HepG2 (cell line): ENCODE results near the gene SKIC2. TPM values are rescaled to one million over a fixed set of nuclear protein-coding genes. Genes with fewer than 3 reads are reported as not detected.

Source experiments
- CEBPB ChIP-seq: IDR thresholded peaks from 2 replicates; pipeline ENCODE4 v1.6.1; 2011; ENCODE audit warnings: low read depth, low read length, improper control_type of control experiment, borderline replicate concordance
- CHD4 ChIP-seq: fragments of 200-600 bp; sonication (generic); IDR thresholded peaks from 2 replicates; pipeline ENCODE4 v1.7.0; 2017; ENCODE audit warnings: mild to moderate bottlenecking, low read length, borderline replicate concordance
- GTF3A ChIP-seq: sonication (generic); formaldehyde crosslinking; conservative IDR thresholded peaks from 2 replicates; pipeline ENCODE4 v1.4.0; 2020; ENCODE audit warnings: mild to moderate bottlenecking, missing genetic modification reagents
- IRF2 ChIP-seq: IDR thresholded peaks from 2 replicates; pipeline ENCODE4 v1.6.1; 2018; ENCODE audit warnings: missing genetic modification reagents, missing compliant biosample characterization
- ISL2 ChIP-seq: sonication (generic); formaldehyde crosslinking; IDR thresholded peaks from 2 replicates; pipeline ENCODE4 v1.5.0; 2020; ENCODE audit warnings: missing genetic modification reagents
- KIAA2018 ChIP-seq: sonication (generic); formaldehyde crosslinking; IDR thresholded peaks from 2 replicates; pipeline ENCODE4 v1.5.0; 2020; ENCODE audit warnings: mild to moderate bottlenecking, missing genetic modification reagents, borderline replicate concordance
- MAX ChIP-seq: IDR thresholded peaks from 2 replicates; pipeline ENCODE4 v1.6.1; 2012; ENCODE audit warnings: inconsistent platforms
- MYC ChIP-seq: sonication (generic); formaldehyde crosslinking; IDR thresholded peaks from 2 replicates; pipeline ENCODE4 v1.9.0; 2021; ENCODE audit warnings: missing genetic modification reagents, borderline replicate concordance
- NAIF1 ChIP-seq: sonication (generic); formaldehyde crosslinking; IDR thresholded peaks from 2 replicates; pipeline ENCODE4 v1.5.0; 2020; ENCODE audit warnings: mild to moderate bottlenecking, missing genetic modification reagents, borderline replicate concordance
- RFXANK ChIP-seq: IDR thresholded peaks from 2 replicates; pipeline ENCODE4 v1.6.1; 2016
- TAF15 ChIP-seq: fragments of 200-400 bp; formaldehyde crosslinking; IDR thresholded peaks from one replicate; pipeline ENCODE4 v1.6.1; 2018; ENCODE audit warnings: mild to moderate bottlenecking, low read depth, low read length; ENCODE audit not compliant: poor library complexity, severe bottlenecking
- ZFP1 ChIP-seq: IDR thresholded peaks from 2 replicates; pipeline ENCODE4 v1.6.1; 2016
- ZNF34 ChIP-seq: sonication (generic); formaldehyde crosslinking; IDR thresholded peaks from 2 replicates; pipeline ENCODE4 v1.4.0; 2020; ENCODE audit warnings: mild to moderate bottlenecking, missing genetic modification reagents, borderline replicate concordance
- ZNF362 ChIP-seq: sonication (generic); formaldehyde crosslinking; IDR thresholded peaks from 2 replicates; pipeline ENCODE4 v1.4.0; 2020; ENCODE audit warnings: missing genetic modification reagents, mild to moderate bottlenecking, borderline replicate concordance
- ZNF652 ChIP-seq: IDR thresholded peaks from 2 replicates; pipeline ENCODE4 v1.6.1; 2016; ENCODE audit warnings: low read depth, borderline replicate concordance
- ZNF773 ChIP-seq: sonication (generic); formaldehyde crosslinking; IDR thresholded peaks from 2 replicates; pipeline ENCODE4 v1.4.0; 2020; ENCODE audit warnings: missing genetic modification reagents, borderline replicate concordance
- ZSCAN29 ChIP-seq: sonication (generic); formaldehyde crosslinking; conservative IDR thresholded peaks from 2 replicates; pipeline ENCODE4 v1.4.0; 2020; ENCODE audit warnings: mild to moderate bottlenecking, missing genetic modification reagents
- polyA plus RNA-seq, 8 experiments: library from polyadenylated mRNA; depleted of rRNA in 3 of 8; stranded (reverse) in 7 of 8; unstranded in 1 of 8; fragments of >200 nt; fragmentation: Illumina TruSeq in 4 of 8; extraction: Trizol in 4 of 8; gene quantifications; 2 replicates each; pipeline versions ENCODE4 v1.2.1 to v1.2.3, GENCODE V29; 2011 to 2016; ENCODE audit warnings: low read depth in 4 of 8, missing spikeins in 1 of 8, mixed read lengths in 1 of 8; ENCODE audit not compliant: insufficient read depth in 1 of 8
- total RNA-seq, 5 experiments: library from RNA; depleted of rRNA; stranded (reverse); fragments of >200 nt; fragmentation: Illumina TruSeq; extraction: Trizol; gene quantifications; 2 replicates each; pipeline ENCODE4 v1.2.3, GENCODE V29; 2016; ENCODE audit warnings: low read depth in 1 of 5
- TF ChIP-seq, protein P1 (sequence below): sonication (generic); formaldehyde crosslinking; IDR thresholded peaks from 2 replicates; pipeline ENCODE4 v1.5.0; 2020; ENCODE audit warnings: mild to moderate bottlenecking, missing genetic modification reagents

The SKIC2 gene
- total and polyA plus RNA-seq, 2 of the 13 experiments (the other 11 are each of a cell fraction or from before 2014, with no cell fraction given), result 67.1 to 68.4 TPM

DNA sequence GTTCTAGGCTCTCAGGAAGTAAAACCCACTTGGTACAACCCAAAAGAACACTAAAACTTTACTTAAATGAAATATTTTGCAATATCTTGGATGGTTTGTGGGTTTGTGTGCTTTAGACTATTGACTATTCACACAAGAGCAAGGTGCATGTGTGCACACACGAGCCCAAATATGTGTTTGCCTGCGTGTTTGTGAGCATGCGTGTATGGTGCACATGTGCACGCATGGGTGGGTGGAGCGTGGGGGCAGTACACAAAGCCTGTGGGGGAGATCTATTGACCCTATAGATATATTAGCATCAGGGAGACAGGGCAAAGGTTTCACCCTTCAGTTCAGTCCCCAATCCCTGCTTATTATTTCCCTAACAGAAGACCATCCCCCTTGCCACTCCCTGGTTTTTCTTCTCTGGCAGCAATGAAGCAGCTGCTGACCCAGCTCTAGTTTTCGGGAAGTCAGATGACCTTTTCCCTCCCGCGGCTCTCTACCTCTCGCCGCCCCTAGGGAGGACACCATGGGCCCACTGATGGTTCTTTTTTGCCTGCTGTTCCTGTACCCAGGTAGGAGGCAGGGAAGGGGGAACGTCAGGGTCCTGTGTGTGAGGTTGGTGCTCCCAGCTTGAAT lies 31.6 kb upstream of the SKIC2 start, which contains the start of gene C2 (continued):
- TF ChIP-seq CHD4 (peak; percentile 92; the same call in 1 of the 2 replicates), ZNF34 (CRISPR knock-in tag) (no peak), ISL2 (CRISPR knock-in tag) (peak; percentile 77), KIAA2018 (CRISPR knock-in tag) (no peak), TAF15 (no peak), ZNF652 (peak; percentile 24; the same call in 1 of the 2 replicates), MAX (peak; percentile 97), ZNF362 (CRISPR knock-in tag) (peak; percentile 55; the same call in 1 of the 2 replicates), GTF3A (no peak), MYC (peak; percentile 98), RFXANK (CRISPR knock-in tag) (peak; percentile 89), CEBPB (peak; percentile 97), NAIF1 (no peak; the same call in 1 of the 2 replicates), ZNF773 (CRISPR knock-in tag) (no peak), IRF2 (CRISPR knock-in tag) (peak; percentile 95), ZFP1 (peak; percentile 90), ZSCAN29 (CRISPR knock-in tag) (peak; percentile 61; the same call in 1 of the 2 replicates)
- TF ChIP-seq, protein P1, sequence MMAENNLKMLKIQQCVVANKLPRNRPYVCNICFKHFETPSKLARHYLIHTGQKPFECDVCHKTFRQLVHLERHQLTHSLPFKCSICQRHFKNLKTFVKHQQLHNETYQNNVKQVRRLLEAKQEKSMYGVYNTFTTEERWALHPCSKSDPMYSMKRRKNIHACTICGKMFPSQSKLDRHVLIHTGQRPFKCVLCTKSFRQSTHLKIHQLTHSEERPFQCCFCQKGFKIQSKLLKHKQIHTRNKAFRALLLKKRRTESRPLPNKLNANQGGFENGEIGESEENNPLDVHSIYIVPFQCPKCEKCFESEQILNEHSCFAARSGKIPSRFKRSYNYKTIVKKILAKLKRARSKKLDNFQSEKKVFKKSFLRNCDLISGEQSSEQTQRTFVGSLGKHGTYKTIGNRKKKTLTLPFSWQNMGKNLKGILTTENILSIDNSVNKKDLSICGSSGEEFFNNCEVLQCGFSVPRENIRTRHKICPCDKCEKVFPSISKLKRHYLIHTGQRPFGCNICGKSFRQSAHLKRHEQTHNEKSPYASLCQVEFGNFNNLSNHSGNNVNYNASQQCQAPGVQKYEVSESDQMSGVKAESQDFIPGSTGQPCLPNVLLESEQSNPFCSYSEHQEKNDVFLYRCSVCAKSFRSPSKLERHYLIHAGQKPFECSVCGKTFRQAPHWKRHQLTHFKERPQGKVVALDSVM (CRISPR knock-in tag), result peak; percentile 69
